BE2C (cell line): Measurements from ENCODE around the gene TCEAL5.
A peak's percentile ranks its signal among the peaks of the same experiment; 100 is the strongest.

Experiments
- DNase-seq: peaks from one replicate; pipeline ENCODE4 v3.0.0-alpha.2; 2020
- H3K27me3 ChIP-seq: fragments of 250-450 bp; sonication (Bioruptor Pico); 2 replicates; pipeline ENCODE4 v1.5.1; 2020; ENCODE audit warnings: mild to moderate bottlenecking
- H3K36me3 ChIP-seq: fragments of 250-450 bp; sonication (Bioruptor Pico); 2 replicates; pipeline ENCODE4 v1.5.1; 2020; ENCODE audit warnings: mild to moderate bottlenecking
- H3K4me1 ChIP-seq: fragments of 250-450 bp; sonication (Bioruptor Pico); 2 replicates; pipeline ENCODE4 v1.5.1; 2020
- H3K4me3 ChIP-seq: 2 replicates; pipeline ENCODE4 v1.5.1; 2011; ENCODE audit warnings: low read depth, low read length
- H3K9me3 ChIP-seq: fragments of 250-450 bp; sonication (Bioruptor Pico); 2 replicates; pipeline ENCODE4 v1.5.1; 2020
- TF ChIP-seq, protein P1 (sequence below): IDR thresholded peaks from 2 replicates; pipeline ENCODE4 v1.5.1; 2012; ENCODE audit warnings: mild to moderate bottlenecking, low read depth, low read length

Gene TCEAL5

DNA sequence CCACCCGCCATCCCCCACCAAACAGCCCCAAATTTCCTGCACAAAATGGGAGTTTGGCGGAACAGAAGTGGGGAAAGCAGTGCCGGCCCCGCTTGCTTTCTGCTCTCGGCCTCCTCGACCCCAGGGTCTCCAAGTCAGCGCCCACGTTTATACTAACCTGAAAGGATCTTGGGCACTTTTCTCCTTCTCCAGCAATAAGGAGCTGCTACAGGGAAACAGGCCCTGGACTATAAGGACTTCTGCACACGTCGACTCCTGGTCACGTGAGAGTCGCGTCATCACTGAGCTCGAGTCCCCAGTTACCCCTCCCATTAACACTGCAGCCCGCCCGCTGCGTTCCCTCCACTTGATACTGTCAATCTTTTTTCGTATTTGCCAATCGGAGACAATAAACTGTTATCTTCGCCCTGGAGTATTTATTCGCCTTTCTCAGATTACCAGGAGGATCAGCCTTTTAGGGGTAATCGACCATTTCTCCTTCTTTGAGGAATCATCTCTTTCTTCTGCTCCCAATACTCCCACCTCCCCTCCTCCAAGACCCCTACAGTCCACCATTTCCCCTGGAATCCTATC, 21.5 kb downstream of the TCEAL5 start, which contains the start of gene TCEAL8:
TCEAL8 (minus strand) TSS at position 235 of the 573 bp plus-strand sequence. CDS start 1,176 bp downstream, outside the sequence.
- peak; percentile 65 for DNase-seq
- no peaks in the 10 kb centered on the region for H3K4me1 ChIP-seq
- no peaks in the 10 kb centered on the region for H3K9me3 ChIP-seq
- H3K4me3 ChIP-seq, result peak within 1 kb of the TSS; percentile 79
- H3K36me3 ChIP-seq, result no peaks in the 10 kb centered on the region
- no peaks in the 10 kb centered on the region for H3K27me3 ChIP-seq
- TF ChIP-seq, protein P1, sequence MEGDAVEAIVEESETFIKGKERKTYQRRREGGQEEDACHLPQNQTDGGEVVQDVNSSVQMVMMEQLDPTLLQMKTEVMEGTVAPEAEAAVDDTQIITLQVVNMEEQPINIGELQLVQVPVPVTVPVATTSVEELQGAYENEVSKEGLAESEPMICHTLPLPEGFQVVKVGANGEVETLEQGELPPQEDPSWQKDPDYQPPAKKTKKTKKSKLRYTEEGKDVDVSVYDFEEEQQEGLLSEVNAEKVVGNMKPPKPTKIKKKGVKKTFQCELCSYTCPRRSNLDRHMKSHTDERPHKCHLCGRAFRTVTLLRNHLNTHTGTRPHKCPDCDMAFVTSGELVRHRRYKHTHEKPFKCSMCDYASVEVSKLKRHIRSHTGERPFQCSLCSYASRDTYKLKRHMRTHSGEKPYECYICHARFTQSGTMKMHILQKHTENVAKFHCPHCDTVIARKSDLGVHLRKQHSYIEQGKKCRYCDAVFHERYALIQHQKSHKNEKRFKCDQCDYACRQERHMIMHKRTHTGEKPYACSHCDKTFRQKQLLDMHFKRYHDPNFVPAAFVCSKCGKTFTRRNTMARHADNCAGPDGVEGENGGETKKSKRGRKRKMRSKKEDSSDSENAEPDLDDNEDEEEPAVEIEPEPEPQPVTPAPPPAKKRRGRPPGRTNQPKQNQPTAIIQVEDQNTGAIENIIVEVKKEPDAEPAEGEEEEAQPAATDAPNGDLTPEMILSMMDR, result no peak

DNA sequence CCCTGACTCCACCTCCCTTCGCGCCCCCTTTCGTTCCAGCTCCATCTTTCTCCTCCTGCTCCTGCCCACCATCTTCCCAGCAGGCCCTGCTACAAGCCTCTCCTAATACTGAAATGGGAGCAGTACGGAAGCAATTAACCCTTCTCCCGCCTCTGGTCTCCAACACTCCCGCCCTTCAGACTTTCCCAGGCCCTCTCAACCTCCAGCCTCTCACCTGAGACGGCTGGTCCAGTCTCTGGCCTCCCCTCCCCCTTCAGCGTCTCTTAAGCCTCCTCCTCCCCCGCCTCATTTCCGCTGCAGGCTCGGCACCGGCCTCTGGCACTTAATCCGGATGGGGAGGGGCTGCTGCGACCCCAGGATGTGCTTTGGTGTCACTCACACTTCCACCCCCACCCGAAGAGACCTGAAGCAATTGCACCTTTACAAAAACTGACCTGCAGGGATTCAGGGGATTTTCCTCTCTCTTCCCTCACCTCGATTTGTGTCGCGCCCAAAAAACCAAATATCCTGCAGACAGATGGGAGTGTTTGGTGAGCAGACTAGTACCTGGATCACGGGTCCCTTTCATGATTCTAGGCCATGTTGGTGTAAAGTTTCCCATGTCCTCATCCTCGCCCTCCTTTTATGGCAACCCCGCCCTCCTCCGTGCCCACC, 22.3 kb downstream of the TCEAL5 start:
- DNase-seq, result peak; percentile 38
- H3K36me3 ChIP-seq, result no peaks in the 10 kb centered on the region
- H3K27me3 ChIP-seq, result no peaks in the 10 kb centered on the region
- no peaks in the 10 kb centered on the region for H3K4me1 ChIP-seq
- H3K4me3 ChIP-seq, result peak overlapping the region; percentile 79
- H3K9me3 ChIP-seq, result no peaks in the 10 kb centered on the region
- TF ChIP-seq, protein P1, result no peak

DNA sequence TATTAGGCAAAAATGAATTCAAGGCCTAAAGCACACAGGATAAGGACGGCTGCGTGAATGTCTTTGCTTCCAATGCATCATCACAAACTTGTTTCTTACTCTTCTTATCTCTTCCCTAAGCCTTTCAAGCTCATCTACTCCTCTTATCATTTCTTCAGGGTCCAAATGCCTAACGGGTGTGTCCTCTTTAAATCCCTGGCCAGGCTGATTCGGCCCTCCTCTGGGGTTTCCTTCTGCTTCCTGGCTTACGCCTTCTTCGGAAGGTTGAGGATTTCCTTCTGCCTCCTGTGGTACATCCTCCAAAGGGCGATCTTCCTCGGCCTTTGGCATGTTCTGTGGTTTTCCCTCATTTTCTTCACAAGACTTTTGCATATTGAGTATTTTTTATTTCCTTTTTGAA, 22.9 kb downstream of the TCEAL5 start:
- Histone ChIP-seq H3K36me3 (no peaks in the 10 kb centered on the region), H3K4me3 (peak overlapping the region; percentile 79), H3K4me1 (no peaks in the 10 kb centered on the region), H3K27me3 (no peaks in the 10 kb centered on the region), H3K9me3 (no peaks in the 10 kb centered on the region)
- DNase-seq, result no peak
- TF ChIP-seq, protein P1, result no peak

DNA sequence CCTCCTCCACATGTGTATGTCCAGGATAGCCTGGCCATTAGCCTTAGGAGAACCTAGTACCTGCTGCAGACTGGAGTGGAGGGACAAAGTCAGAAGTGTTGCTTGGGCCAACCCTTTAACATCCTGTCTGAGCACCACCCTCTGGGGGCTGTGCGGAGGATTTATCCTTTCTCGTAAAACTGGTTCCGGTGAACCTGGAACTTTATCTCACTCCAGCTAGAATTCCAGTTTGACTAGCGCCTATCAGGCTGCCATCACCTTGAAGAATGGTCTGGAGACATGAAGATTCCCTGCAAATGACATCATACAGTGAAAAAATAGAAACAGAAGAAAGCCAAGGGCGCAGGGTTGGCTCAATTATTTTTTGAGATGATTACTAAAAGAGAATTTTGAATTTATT, 25.6 kb downstream of the TCEAL5 start:
- no peaks in the 10 kb centered on the region for H3K36me3 ChIP-seq
- TF ChIP-seq, protein P1, result no peak
- no peaks in the 10 kb centered on the region for H3K9me3 ChIP-seq
- no peak for DNase-seq
- no peak overlapping the region for H3K4me3 ChIP-seq
- H3K27me3 ChIP-seq, result no peaks in the 10 kb centered on the region
- no peaks in the 10 kb centered on the region for H3K4me1 ChIP-seq

DNA sequence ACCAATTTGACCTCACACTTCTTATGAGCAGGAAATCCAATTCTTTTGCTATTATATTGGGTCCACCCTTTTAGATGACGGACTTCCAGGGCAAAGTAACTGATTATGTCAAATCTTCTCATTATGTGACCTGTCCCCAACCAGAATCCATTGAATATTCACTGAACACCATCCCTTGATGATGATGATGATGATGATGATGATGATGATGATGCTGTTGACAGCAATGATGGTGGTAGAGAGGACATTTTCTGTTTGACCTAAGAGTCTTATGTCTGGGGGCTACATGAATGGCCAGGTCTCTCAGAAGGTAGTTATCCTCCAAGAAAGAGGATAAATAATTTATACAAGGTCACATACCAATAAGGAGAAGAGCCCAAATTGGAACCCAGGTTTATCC, 26.7 kb downstream of the TCEAL5 start:
- Histone ChIP-seq H3K4me1 (no peaks in the 10 kb centered on the region), H3K36me3 (no peaks in the 10 kb centered on the region), H3K9me3 (no peaks in the 10 kb centered on the region), H3K4me3 (no peak overlapping the region), H3K27me3 (no peaks in the 10 kb centered on the region)
- TF ChIP-seq, protein P1, result no peak
- DNase-seq, result no peak

DNA sequence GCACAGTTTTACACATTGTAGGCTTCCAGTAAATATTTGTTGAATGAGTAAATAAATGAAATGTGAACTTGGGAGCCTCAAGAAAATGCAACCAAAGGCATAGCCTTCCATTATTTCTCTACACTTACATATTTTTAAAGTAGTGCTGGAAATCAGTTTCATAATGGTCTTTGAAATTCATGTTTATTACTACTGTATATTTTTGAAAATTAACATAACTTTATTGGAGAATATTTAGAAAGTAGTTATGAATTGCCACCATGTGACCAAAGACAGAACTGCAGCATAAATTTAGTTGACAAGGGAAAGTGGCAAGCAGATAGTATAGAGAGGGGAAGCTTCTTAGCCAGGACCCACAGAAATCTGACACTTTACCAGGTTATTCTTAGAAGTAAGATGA, 28.0 kb downstream of the TCEAL5 start:
- TF ChIP-seq, protein P1, result peak; percentile 24
- DNase-seq, result no peak
- H3K4me1 ChIP-seq, result no peaks in the 10 kb centered on the region

More for the DNA sequence above, 28.0 kb downstream of the TCEAL5 start:
- H3K27me3 ChIP-seq, result no peaks in the 10 kb centered on the region
- no peak overlapping the region for H3K4me3 ChIP-seq
- no peaks in the 10 kb centered on the region for H3K36me3 ChIP-seq
- no peaks in the 10 kb centered on the region for H3K9me3 ChIP-seq
